Hepatocyte (in vitro differentiated cells): ENCODE results near the gene RAPSN. TPM values are rescaled to one million over a fixed set of nuclear protein-coding genes. Genes with fewer than 3 reads are reported as not detected.

Experiments
- DNase-seq: peaks from one replicate; pipeline ENCODE4 v3.0.0-alpha.2; 2016; ENCODE audit warnings: low spot score
- H2AFZ ChIP-seq: fragments of 200-600 bp; sonication (generic); 2 replicates; pipeline ENCODE4 v1.6.0; 2016; ENCODE audit warnings: antibody characterized with exemption, mild to moderate bottlenecking
- H3K27ac ChIP-seq: fragments of 200-600 bp; sonication (generic); 2 replicates; pipeline ENCODE4 v1.5.1; 2016; ENCODE audit warnings: mild to moderate bottlenecking
- H3K27me3 ChIP-seq: fragments of 200-600 bp; sonication (generic); 2 replicates; pipeline ENCODE4 v1.6.1; 2016
- H3K36me3 ChIP-seq: fragments of 200-600 bp; sonication (generic); replicated peaks from 2 replicates; pipeline ENCODE4 v1.5.1; 2016; ENCODE audit warnings: low read depth; ENCODE audit not compliant: insufficient read depth
- H3K4me1 ChIP-seq: fragments of 200-600 bp; sonication (generic); 2 replicates; pipeline ENCODE4 v1.5.1; 2016; ENCODE audit warnings: mild to moderate bottlenecking, moderate library complexity; ENCODE audit not compliant: insufficient read depth
- H3K4me2 ChIP-seq: fragments of 200-600 bp; sonication (generic); 2 replicates; pipeline ENCODE4 v1.6.0; 2016
- H3K4me3 ChIP-seq: fragments of 200-600 bp; sonication (generic); 2 replicates; pipeline ENCODE4 v1.5.1; 2016; ENCODE audit warnings: mild to moderate bottlenecking
- H3K79me2 ChIP-seq: fragments of 200-600 bp; sonication (generic); 2 replicates; pipeline ENCODE4 v1.6.0; 2017; ENCODE audit warnings: mild to moderate bottlenecking
- H3K9me2 ChIP-seq: fragments of 200-600 bp; sonication (generic); replicated peaks from 2 replicates; pipeline ENCODE4 v1.6.0; 2017; ENCODE audit warnings: mild to moderate bottlenecking; ENCODE audit not compliant: insufficient read depth
- H3K9me3 ChIP-seq: fragments of 200-600 bp; sonication (generic); 2 replicates; pipeline ENCODE4 v1.5.1; 2016; ENCODE audit warnings: low read depth, mild to moderate bottlenecking
- H4K20me1 ChIP-seq: fragments of 200-600 bp; sonication (generic); 2 replicates; pipeline ENCODE4 v1.6.0; 2016; ENCODE audit warnings: mild to moderate bottlenecking; ENCODE audit not compliant: insufficient read depth, poor library complexity, severe bottlenecking
- CTCF ChIP-seq: fragments of 200-600 bp; sonication (generic); IDR thresholded peaks from 2 replicates; pipeline ENCODE4 v1.5.1; 2016; ENCODE audit warnings: antibody characterized with exemption, mild to moderate bottlenecking; ENCODE audit not compliant: poor library complexity
- EZH2 ChIP-seq: fragments of 200-600 bp; sonication (generic); IDR thresholded peaks from 2 replicates; pipeline ENCODE4 v1.6.1; 2016; ENCODE audit warnings: antibody characterized with exemption, mild to moderate bottlenecking, borderline replicate concordance
- EZH2phosphoT487 ChIP-seq: fragments of 200-600 bp; sonication (generic); IDR thresholded peaks from one replicate; pipeline ENCODE4 v1.6.1; 2018; ENCODE audit warnings: antibody characterized with exemption, mild to moderate bottlenecking, low read depth, moderate library complexity; ENCODE audit not compliant: unreplicated experiment, severe bottlenecking
- WGBS: methylation state at CpG from one replicate; pipeline ENCODE4 v1.1.6; 2016; ENCODE audit warnings: low lambda C conversion rate; ENCODE audit errors: missing lambda C conversion rate; 5-methylcytosine and 5-hydroxymethylcytosine counted together
- polyA plus RNA-seq: library from polyadenylated mRNA; unstranded; fragments of >200 nt; fragmentation: Nextera tagmentation; extraction: Ambion mirVana; gene quantifications from 2 replicates; pipeline ENCODE4 v1.2.1, GENCODE V29; 2016
- total RNA-seq: library from RNA; depleted of rRNA; stranded (reverse); fragments of >200 nt; gene quantifications from 2 replicates; pipeline ENCODE4 v1.2.3, GENCODE V29; 2014

The RAPSN gene
- total and polyA plus RNA-seq, 2 experiments from 2014 or later, result 0.46 TPM; not detected in 1

- Histone ChIP-seq H3K27me3 (no peaks in the 10 kb centered on the region), H3K4me1 (peaks cover 19% of the 10 kb centered on the region), H3K4me3 (peak overlapping the region; percentile 69), H3K36me3 (no peaks in the 10 kb centered on the region), H3K4me2 (peak overlapping the region; percentile 87), H3K9me3 (no peaks in the 10 kb centered on the region), H3K27ac (peak overlapping the region; percentile 95), H2AFZ (peak overlapping the region; percentile 88), H4K20me1 (no peaks in the 10 kb centered on the region), H3K79me2 (peaks cover 18% of the 10 kb centered on the region), H3K9me2 (no peaks in the 10 kb centered on the region)
- TF ChIP-seq EZH2 (no peak), CTCF (no peak), EZH2phosphoT487 (no peak)
- DNase-seq, result peak; percentile 23
- 78% methylated on average over 12 of the region's 12 CpGs for WGBS
Measured at GRCh38 chr11:47406896-47407745, 41.8 kb downstream of the RAPSN start.

- no peak for TF ChIP-seq EZH2
- Histone ChIP-seq H4K20me1 (no peaks in the 10 kb centered on the region), H3K27me3 (no peaks in the 10 kb centered on the region), H2AFZ (no peak overlapping the region), H3K36me3 (no peaks in the 10 kb centered on the region), H3K79me2 (no peaks in the 10 kb centered on the region), H3K4me1 (peaks cover 16% of the 10 kb centered on the region), H3K4me3 (no peak overlapping the region), H3K4me2 (no peak overlapping the region), H3K27ac (no peak overlapping the region), H3K9me3 (no peaks in the 10 kb centered on the region), H3K9me2 (no peaks in the 10 kb centered on the region)
- no peak for DNase-seq
- 66% methylated on average over 3 of the region's 3 CpGs for WGBS
Measured at GRCh38 chr11:47403571-47403970, 45.4 kb downstream of the RAPSN start.

GRCh38 chr11:47403135-47403534, 45.8 kb downstream of the RAPSN start:
- Histone ChIP-seq H3K4me3 (no peak overlapping the region), H3K9me2 (no peaks in the 10 kb centered on the region), H3K36me3 (no peaks in the 10 kb centered on the region), H3K4me2 (no peak overlapping the region), H4K20me1 (no peaks in the 10 kb centered on the region), H3K9me3 (no peaks in the 10 kb centered on the region), H3K4me1 (peaks cover 16% of the 10 kb centered on the region), H3K27me3 (no peaks in the 10 kb centered on the region), H3K27ac (no peak overlapping the region), H2AFZ (no peak overlapping the region), H3K79me2 (no peaks in the 10 kb centered on the region)
- WGBS, result 63% methylated on average over 4 of the region's 4 CpGs
- no peak for DNase-seq
- TF ChIP-seq CTCF (no peak), EZH2phosphoT487 (no peak), EZH2 (no peak)

GRCh38 chr11:47400768-47401279, 48.1 kb downstream of the RAPSN start:
- Histone ChIP-seq H2AFZ (peak overlapping the region; percentile 92), H3K36me3 (no peaks in the 10 kb centered on the region), H3K9me3 (no peaks in the 10 kb centered on the region), H3K27me3 (no peaks in the 10 kb centered on the region), H3K4me1 (peaks cover 6% of the 10 kb centered on the region), H3K4me2 (peak overlapping the region; percentile 98), H3K9me2 (no peaks in the 10 kb centered on the region), H3K4me3 (peak overlapping the region; percentile 40), H3K79me2 (no peaks in the 10 kb centered on the region), H3K27ac (peak overlapping the region; percentile 84), H4K20me1 (no peaks in the 10 kb centered on the region)
- WGBS, result 29% methylated on average over 8 of the region's 8 CpGs
- no peak for TF ChIP-seq EZH2phosphoT487
- TF ChIP-seq EZH2, result peak; percentile 12
- DNase-seq, result no peak
